Esophagus (tissue), 2 donors: ENCODE data around the gene ZNF565. TPM values are rescaled to one million over a fixed set of nuclear protein-coding genes. Genes with fewer than 3 reads are reported as not detected.
"Not testable (repeated sequence)": the region's sequence is repeated elsewhere in the genome, so short reads cannot be mapped to it uniquely, and the experiment has no call there.

Source experiments
- H3K27ac ChIP-seq, 2 donors: one replicate each; pipeline ENCODE4 v1.5.1; 2013; ENCODE audit warnings: low read depth in 2 of 2, mild to moderate bottlenecking in 2 of 2, inconsistent platforms in 1 of 2, low read length in 1 of 2, moderate library complexity in 1 of 2
- H3K27me3 ChIP-seq, 2 donors: one replicate each; pipeline ENCODE4 v1.6.1; 2013; ENCODE audit warnings: low read length in 2 of 2, control low read depth in 1 of 2, mild to moderate bottlenecking in 1 of 2; ENCODE audit not compliant: insufficient read depth in 2 of 2, control insufficient read depth in 1 of 2
- H3K36me3 ChIP-seq, 2 donors: one replicate each; pipeline ENCODE4 v1.6.1; 2013; ENCODE audit warnings: low read length in 1 of 2; ENCODE audit not compliant: control insufficient read depth in 2 of 2, insufficient read depth in 2 of 2
- H3K4me1 ChIP-seq, 2 donors: one replicate each; pipeline ENCODE4 v1.6.1; 2013; ENCODE audit warnings: low read length in 1 of 2; ENCODE audit not compliant: control insufficient read depth in 2 of 2, insufficient read depth in 2 of 2
- H3K4me3 ChIP-seq, 2 donors: one replicate each; pipeline ENCODE4 v1.5.1; 2013; ENCODE audit warnings: low read length in 2 of 2, mild to moderate bottlenecking in 2 of 2, low read depth in 1 of 2, moderate library complexity in 1 of 2
- H3K9me3 ChIP-seq, 2 donors: one replicate each; pipeline ENCODE4 v1.6.1; 2013; ENCODE audit warnings: mild to moderate bottlenecking in 2 of 2, low read depth in 1 of 2, low read length in 1 of 2, moderate library complexity in 1 of 2; ENCODE audit not compliant: control insufficient read depth in 2 of 2, insufficient read depth in 1 of 2
- WGBS, 2 donors: extraction: QIAGEN DNeasy Blood & Tissue Kit; methylation state at CpG; one replicate each; pipeline ENCODE4 v1.1.7; 2013; 5-methylcytosine and 5-hydroxymethylcytosine counted together
- polyA plus RNA-seq, 2 donors: library from polyadenylated mRNA; stranded (reverse); fragments of 200-250 nt; gene quantifications; one replicate each; pipeline ENCODE4 v1.2.3, GENCODE V29; 2013
- donor health status: healthy with polysubstance abuse.
- donor health status: Bipolar disorder and iron deficiency.

Gene ZNF565
- polyA plus RNA-seq, 2 donors = 1.9 to 3.5 TPM

DNA sequence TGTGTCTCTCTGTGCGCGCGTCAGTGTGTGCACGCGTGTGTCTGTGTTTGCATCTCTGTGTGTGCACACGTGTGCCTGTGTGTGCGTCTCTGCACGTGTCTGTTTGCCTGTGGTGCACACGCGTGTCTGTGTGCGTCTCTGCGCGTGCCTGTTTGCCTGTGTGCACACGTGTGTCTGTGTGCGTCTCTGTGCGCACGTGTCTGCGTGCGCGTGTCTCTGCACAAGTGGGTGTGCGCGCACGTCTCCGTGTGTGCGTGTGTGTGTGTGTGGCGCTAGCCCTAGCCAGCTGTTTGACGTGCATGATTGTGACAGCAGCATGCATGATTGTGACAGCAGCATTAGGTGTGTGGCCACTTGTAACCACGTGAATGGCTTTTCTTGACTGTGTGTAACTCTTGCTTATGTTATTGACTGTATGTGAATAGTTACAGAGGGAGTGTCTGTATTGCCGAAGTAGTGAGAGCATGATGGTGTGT lies 31.6 kb upstream of the ZNF565 start:
- H3K27ac ChIP-seq = no peak overlapping the region
- peaks cover 7 to 18% of the 10 kb centered on the region in 2 donors for H3K9me3 ChIP-seq
- H3K4me3 ChIP-seq = peak overlapping the region in 1 of 2 donors; percentile 30
- H3K36me3 ChIP-seq = no peaks in the 10 kb centered on the region
- H3K4me1 ChIP-seq = peaks cover 0 to 7% of the 10 kb centered on the region in 2 donors
- 23 to 31% methylated on average over 29 of the region's 29 CpGs for WGBS, 2 donors
- H3K27me3 ChIP-seq = peaks cover 0 to 3% of the 10 kb centered on the region in 2 donors

DNA sequence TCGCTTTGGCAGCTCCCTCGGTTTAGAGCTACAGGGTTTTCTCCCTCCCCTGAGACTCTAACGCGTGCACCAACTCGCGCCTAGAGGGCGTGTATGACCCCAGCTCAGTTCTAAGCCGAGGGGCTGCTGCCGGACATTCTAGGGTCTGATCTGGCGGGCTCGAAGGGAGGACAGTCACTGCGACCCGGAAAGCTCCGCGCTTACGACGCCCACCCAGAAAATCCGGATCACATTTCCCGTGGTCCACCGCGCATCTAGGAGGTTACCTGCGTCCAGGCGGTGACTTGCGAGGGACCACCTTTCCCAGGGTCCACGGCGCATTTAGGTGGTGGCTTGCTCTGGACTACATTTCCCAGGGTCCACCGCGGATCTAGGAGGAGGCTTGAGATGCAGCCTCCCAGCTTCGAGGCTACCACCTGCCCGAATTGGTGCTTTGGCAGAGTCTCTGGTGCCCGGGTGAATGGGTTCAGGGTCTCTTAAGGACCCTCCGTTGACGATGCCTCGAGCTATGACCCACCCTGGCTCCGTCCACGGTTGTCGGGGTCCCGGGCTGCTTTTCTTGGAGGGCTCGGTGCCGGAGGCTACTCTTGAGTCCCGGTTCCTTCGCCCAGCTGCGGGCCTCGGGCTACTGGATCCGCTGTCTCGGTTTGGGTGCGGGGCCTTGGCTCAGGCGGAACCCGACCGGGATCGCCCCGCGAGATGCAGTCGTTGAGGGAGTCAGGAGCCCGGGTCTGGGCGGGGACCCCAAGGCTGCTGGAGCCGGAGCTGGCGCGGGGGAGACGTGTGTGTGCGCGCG lies 30.9 kb upstream of the ZNF565 start:
- no peak overlapping the region for H3K27ac ChIP-seq
- peaks cover 0 to 3% of the 10 kb centered on the region in 2 donors for H3K27me3 ChIP-seq
- H3K36me3 ChIP-seq = no peaks in the 10 kb centered on the region
- peaks cover 0 to 7% of the 10 kb centered on the region in 2 donors for H3K4me1 ChIP-seq
- H3K9me3 ChIP-seq = peaks cover 7 to 18% of the 10 kb centered on the region in 2 donors
- peak overlapping the region; percentile 11 to 30 for H3K4me3 ChIP-seq
- WGBS, 2 donors = 10% methylated on average over 60 to 63 of the region's 63 CpGs

DNA sequence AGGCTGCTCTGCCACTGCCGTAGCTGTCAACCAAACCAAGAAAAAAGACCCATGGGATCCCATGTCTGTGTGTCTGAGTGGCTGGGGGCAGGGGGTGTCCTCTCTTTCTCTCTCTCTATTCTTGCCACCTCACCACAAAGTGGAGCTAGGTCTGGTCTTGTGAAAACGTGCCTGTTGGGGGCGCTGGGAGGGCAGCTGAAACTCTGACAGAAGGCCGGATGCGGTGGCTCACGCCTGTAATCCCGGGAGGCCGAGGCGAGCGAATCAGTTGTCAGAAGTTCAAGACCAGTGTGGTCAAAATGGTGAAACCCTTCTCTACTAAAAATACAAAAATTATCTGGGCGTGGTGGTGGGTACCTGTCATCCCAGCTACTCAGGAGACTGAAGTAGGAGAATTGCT lies 29.6 kb upstream of the ZNF565 start:
- no peak overlapping the region for H3K4me3 ChIP-seq
- no peak overlapping the region for H3K27ac ChIP-seq
- H3K9me3 ChIP-seq = peaks cover 7 to 18% of the 10 kb centered on the region in 2 donors
- H3K36me3 ChIP-seq = no peaks in the 10 kb centered on the region
- WGBS, 2 donors = 76 to 88% methylated on average over 11 of the region's 11 CpGs
- H3K27me3 ChIP-seq = peaks cover 0 to 3% of the 10 kb centered on the region in 2 donors
- H3K4me1 ChIP-seq = peaks cover 0 to 7% of the 10 kb centered on the region in 2 donors

DNA sequence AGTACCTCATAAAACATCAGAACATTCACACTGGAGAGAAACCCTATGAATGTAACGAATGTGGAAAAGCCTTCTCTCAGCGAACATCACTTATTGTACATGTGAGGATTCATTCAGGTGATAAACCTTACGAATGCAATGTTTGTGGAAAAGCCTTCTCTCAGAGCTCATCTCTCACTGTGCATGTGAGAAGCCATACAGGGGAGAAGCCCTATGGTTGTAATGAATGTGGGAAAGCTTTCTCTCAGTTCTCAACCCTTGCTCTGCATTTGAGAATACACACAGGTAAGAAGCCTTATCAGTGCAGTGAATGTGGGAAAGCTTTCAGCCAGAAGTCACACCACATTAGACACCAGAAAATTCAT lies 22.5 kb upstream of the ZNF565 start:
- WGBS, 2 donors = 99 to 100% methylated on average over 3 of the region's 3 CpGs
- Histone ChIP-seq H3K9me3 (peaks cover 3 to 11% of the 10 kb centered on the region in 2 donors), H3K36me3 (peaks cover 18 to 27% of the 10 kb centered on the region in 2 donors), H3K4me1 (no peaks in the 10 kb centered on the region), H3K4me3 (peak overlapping the region in 1 of 2 donors; percentile 1), H3K27me3 (no peaks in the 10 kb centered on the region), H3K27ac (no peak overlapping the region)

DNA sequence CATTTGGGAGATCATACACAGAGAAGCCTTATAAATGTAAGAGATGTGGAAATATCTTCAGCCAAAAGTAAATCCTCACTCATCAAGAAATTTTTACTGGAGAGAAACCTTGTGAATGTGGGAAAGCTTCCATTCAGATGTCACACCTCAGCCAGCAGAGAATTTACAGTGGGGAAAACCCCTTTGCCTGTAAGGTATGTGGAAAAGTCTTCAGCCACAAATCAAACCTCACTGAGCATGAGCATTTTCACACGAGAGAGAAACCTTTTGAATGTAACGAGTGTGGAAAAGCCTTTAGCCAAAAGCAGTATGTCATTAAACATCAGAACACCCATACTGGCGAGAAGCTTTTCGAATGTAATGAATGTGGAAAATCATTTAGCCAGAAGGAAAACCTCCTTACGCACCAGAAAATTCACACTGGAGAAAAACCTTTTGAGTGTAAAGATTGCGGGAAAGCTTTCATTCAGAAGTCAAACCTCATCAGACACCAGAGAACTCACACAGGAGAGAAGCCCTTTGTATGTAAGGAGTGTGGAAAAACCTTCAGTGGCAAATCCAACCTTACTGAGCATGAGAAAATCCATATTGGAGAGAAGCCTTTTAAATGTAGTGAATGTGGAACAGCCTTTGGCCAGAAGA lies 22.0 kb upstream of the ZNF565 start:
- H3K4me1 ChIP-seq = no peaks in the 10 kb centered on the region
- peaks cover 18 to 31% of the 10 kb centered on the region in 2 donors for H3K36me3 ChIP-seq
- peaks cover 3 to 11% of the 10 kb centered on the region in 2 donors for H3K9me3 ChIP-seq
- 97% methylated on average over 6 of the region's 6 CpGs for WGBS, 2 donors
- H3K27ac ChIP-seq = no peak overlapping the region
- no peaks in the 10 kb centered on the region for H3K27me3 ChIP-seq
- peak overlapping the region in 1 of 2 donors; percentile 1 for H3K4me3 ChIP-seq

DNA sequence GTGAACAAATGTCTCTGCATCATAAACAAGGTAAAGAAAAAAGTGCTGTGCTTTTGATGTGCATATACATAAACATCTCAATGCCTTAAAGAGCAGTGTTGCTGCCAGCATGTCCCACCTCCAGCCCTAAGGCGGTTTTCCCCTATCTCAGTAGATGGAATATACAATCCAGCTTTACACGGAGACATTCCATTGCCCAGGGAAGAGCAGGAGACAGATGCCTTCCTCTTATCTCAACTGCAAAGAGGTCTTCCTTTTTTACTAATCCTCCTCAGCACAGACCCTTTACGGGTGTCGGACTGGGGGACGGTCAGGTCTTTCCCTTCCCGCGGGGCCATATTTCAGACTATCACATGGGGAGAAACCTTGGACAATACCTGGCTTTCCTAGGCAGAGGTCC lies 19.2 kb upstream of the ZNF565 start:
- not testable (repeated sequence) for H3K4me1 ChIP-seq, H3K27me3 ChIP-seq, H3K4me3 ChIP-seq, H3K27ac ChIP-seq
- Histone ChIP-seq H3K9me3 (peaks cover 3 to 16% of the 10 kb centered on the region in 2 donors), H3K36me3 (peaks cover 30 to 41% of the 10 kb centered on the region in 2 donors)
- WGBS, 2 donors = 70 to 87% methylated on average over 7 of the region's 7 CpGs

DNA sequence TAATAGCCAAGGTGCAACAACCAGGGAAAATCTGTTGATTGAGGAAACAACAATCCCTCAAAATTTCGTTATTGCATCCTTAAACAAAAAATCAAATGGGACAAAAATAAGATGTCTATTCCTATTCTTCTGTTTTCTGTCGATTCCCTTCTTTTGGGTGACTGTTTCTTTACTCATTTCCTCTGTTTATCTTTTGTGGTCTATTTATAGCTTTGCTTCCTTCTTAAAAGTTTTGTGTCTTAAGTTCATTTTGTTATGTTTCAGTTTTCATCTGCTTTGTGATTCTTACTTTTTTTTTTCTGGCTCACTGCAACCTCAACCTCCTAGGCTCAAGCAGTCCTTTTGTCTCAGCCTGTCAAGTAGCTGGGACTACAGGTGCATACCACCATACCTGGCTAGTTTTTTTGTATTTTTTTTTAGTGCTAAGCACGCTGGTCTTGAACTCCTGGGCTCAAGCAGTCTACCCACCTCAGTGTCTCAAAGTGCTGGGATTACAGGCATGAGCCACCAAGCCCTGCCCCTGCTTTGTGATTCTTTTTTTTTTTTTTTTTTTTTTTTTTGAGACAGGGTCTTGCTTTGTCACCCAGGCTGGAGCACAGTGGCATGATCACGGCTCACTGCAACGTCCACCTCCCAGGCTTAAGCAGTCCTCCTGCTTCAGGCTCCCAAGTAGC lies 10.9 kb upstream of the ZNF565 start:
- no peaks in the 10 kb centered on the region for H3K4me1 ChIP-seq
- no peak overlapping the region for H3K27ac ChIP-seq
- H3K36me3 ChIP-seq = peaks cover 15 to 17% of the 10 kb centered on the region in 2 donors
- no peaks in the 10 kb centered on the region for H3K27me3 ChIP-seq
- no peak overlapping the region for H3K4me3 ChIP-seq
- peaks cover 0 to 8% of the 10 kb centered on the region in 2 donors for H3K9me3 ChIP-seq
- WGBS, 2 donors = 58 to 59% methylated on average over 5 of the region's 5 CpGs

DNA sequence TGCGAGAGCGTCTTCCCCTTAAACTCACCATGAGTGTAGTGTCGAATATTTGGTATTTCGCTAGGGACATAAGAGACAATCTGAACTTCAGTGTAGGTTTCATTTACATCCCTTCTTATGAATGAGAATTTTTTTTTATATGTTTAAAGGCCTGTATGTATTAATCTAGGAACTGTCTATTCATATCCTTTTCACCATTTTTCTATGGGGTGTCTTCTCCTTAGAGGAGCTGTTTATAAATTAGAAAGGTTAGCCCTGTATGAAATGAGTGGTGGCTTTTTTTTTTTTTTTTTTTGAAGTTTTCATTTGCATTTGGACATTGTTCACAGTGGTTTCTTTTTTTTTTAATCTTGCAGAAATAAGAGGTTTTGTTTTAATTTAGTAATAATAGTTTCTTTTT lies 8.0 kb upstream of the ZNF565 start:
- H3K27me3 ChIP-seq = no peaks in the 10 kb centered on the region
- no peak overlapping the region for H3K4me3 ChIP-seq
- 99% methylated on average over 4 of the region's 4 CpGs for WGBS, 2 donors
- H3K4me1 ChIP-seq = no peaks in the 10 kb centered on the region
- H3K9me3 ChIP-seq = no peaks in the 10 kb centered on the region
- H3K36me3 ChIP-seq = peaks cover 0 to 6% of the 10 kb centered on the region in 2 donors
- no peak overlapping the region for H3K27ac ChIP-seq

DNA sequence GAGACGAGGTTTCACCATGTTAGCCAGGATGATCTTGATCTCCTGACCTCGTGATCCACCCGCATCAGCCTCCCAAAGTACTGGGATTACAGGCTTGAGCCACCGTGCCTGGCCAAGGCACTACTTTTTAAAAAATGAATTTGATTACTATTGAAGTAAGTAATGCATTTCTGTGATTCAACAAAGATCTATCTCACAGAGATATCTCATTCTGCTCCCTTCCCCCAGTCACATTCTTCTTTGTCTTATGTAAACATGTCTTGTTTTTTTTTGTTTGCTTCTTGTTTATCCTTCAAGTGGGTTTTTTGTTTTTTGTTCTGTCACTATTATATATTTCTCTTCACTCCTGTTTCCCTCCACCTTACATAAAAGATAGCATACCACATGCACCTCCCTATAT lies 7.0 kb upstream of the ZNF565 start:
- Histone ChIP-seq H3K4me1 (no peaks in the 10 kb centered on the region), H3K27ac (no peak overlapping the region), H3K9me3 (no peaks in the 10 kb centered on the region), H3K4me3 (no peak overlapping the region), H3K27me3 (no peaks in the 10 kb centered on the region), H3K36me3 (peaks cover 0 to 5% of the 10 kb centered on the region in 2 donors)
- 92 to 95% methylated on average over 4 of the region's 4 CpGs for WGBS, 2 donors
